Stimulated activated CD4-positive, alpha-beta T cell treated with anti-CD3 and anti-CD28 coated beads, Interleukin-4, amount 100 ng/mL, for 4 hours (primary cell): ENCODE measurements around the gene STX8.

Source experiments
- DNase-seq, 2 experiments: peaks; one replicate each; pipeline ENCODE4 v3.0.0-alpha.2; 2020

The STX8 gene

GRCh38 chr17:9219631-9220397, 355.8 kb downstream of the STX8 start:
- no peak for DNase-seq

GRCh38 chr17:9218911-9219310, 356.7 kb downstream of the STX8 start:
- DNase-seq: no peak

DNA sequence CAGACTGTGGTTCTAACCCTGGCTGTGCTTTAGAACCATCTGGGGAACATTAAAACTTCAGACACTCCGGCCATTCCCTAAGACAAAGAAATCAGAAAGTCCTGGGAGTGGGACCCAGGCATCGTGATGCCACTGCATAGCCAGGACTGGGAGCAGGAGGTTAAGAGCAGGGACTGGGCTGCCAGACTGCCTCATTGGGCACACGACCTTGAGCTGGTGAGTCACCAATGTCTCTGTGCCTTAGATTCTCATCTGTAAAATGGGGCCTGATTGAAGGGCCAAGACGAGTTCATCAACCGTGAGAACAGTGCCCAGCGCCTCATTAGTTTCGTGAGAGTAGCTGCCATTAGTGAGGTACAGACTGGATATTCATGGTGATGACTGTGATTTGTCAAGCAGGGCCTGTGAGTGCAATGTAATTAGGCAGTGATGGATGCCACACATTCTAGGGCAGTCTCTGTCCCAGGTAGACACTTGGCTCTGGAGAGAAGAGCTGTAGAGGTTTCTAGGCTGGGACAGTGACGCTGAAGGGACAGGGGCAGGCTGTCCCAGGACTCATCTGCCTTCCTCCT, 357.5 kb downstream of the STX8 start:
- DNase-seq: no peak

GRCh38 chr17:9217151-9218056, 358.2 kb downstream of the STX8 start:
- DNase-seq: no peak

- DNase-seq: no peak
These were observed 360.2 kb downstream of the STX8 start for GRCh38 chr17:9215465-9215864.

DNA sequence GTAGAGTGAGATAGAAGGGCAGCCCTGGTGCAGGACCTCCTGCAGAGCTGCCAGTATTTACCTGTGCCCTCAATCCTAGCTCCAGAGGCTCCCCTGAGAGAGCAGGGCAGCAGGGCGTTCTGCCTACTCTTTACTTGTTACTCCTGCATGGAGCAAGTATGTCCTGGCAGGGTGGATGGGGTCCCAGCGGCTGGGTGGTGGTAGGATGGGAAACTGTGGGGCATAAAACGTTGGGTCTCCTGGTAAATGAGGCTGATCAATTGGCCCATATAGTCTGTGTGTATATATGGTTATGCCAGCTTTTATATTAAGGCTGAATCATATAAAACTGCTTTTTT, 362.3 kb downstream of the STX8 start:
- DNase-seq: no peak

DNA sequence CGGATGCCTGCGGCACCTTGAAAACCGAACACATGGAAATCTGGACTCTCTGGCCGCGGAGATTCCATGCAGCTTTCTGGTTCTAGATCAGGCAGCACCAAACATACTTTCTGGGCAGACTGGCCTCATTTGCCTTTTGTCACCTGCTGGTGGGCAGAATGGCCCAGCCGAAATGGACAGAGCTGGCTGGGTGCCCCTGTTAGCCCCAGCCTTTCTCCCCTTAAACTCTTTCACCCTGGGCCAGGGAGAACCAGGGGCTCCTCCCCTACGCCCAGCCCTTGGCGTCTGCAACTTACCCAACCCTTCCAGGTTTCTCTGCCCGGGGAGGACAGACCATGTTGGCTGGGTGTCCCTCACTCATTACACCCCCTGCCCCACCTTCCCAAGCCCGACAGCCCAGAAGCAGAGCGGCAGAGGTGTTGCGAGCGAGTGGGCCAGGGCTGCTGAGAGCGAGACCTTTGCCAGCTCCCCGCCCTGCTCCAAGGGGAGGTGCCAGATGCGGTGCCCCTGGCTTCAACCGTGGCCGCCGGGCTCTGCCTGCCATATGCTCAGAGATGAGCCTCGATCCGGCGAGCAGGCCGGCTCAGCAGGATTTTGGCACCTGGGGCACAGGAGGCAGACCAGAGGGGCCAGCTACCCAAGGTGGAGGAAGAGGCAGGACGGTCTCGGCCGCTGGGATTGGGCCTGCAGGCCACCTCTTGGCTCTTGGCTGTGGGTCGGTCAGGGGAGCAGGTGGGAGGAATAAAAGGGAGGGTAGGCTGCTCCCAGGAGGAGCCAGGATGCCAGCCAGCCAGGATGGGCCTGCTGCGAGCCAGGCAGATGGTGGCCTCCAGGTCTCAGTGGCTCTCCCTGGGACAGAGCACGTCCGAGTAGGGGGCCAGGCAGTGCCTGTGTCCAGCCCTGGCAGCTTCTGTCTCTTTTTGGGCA, 363.0 kb downstream of the STX8 start:
- DNase-seq: no peak

- DNase-seq: no peak
These were observed 364.4 kb downstream of the STX8 start for GRCh38 chr17:9211133-9211765.

DNA sequence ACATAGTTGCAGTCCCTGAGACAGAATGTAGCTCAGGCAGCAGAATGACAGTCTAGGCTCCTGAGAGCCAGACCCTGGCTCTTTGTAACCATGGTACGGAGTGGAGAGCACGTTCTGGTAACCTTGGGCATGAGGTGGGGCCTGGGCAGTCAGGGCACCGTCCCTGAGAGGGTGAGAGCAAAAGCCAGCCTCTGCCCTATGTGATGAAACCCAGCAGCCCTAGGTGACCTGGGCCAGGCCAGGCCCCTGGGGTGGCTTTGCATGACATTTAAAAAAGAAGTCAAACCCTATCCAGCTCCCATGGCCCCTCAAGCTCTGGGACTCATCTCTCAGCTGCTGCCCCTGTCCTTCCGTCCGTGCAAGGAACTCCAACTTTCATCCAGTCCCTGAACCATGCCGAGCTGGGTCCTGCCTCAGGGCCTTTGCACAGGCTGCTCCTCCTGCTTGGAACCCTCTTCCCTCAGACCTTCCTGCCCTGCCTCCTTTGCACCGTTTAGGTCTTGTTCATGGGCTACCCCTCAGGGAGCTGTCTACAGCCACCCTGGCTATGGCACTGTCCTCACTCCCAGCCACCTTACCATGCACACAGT, 365.7 kb downstream of the STX8 start:
- DNase-seq: no peak

- DNase-seq: no peak
These were observed 366.3 kb downstream of the STX8 start for GRCh38 chr17:9209347-9209746.

- no peak for DNase-seq
These were observed 367.1 kb downstream of the STX8 start for GRCh38 chr17:9208381-9209105.

GRCh38 chr17:9206741-9207332, 368.8 kb downstream of the STX8 start:
- DNase-seq: no peak

GRCh38 chr17:9206410-9206703, 369.3 kb downstream of the STX8 start:
- no peak for DNase-seq

- DNase-seq: no peak
These were observed 369.9 kb downstream of the STX8 start for GRCh38 chr17:9205520-9206409.

GRCh38 chr17:9204637-9205329, 370.8 kb downstream of the STX8 start:
- no peak for DNase-seq

DNA sequence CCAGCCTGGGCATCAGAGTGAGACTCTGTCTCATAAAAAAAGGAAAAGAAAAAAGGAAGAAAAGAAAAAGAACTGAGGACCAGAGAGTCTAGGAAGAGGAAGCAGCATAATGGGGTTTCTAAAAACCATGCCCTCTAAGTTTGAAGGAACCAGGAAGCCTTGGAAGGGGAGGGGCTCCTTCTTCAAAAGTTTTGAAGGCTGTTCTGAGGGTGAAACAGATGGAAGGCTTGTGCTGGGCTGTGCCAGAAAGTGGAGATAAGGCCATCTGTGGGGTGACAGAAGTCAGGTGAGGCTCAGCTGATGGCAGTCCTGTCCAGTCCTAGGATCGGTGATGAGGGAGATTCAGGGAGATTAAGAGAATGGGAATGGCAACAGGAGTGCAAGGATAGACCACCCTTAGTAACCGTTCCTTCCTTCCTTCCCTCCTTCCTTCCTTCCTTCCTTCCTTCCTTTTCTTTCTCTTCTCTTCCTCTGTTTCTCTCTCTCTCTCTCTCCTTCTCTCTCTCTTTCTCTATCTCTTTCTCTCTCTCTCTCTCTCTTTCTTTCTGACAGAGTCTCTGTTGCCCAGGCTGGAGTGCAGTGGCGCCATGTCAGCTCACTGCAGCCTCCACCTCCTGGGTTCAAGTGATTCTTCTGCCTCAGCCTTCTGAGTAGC, 371.7 kb downstream of the STX8 start:
- no peak for DNase-seq

DNA sequence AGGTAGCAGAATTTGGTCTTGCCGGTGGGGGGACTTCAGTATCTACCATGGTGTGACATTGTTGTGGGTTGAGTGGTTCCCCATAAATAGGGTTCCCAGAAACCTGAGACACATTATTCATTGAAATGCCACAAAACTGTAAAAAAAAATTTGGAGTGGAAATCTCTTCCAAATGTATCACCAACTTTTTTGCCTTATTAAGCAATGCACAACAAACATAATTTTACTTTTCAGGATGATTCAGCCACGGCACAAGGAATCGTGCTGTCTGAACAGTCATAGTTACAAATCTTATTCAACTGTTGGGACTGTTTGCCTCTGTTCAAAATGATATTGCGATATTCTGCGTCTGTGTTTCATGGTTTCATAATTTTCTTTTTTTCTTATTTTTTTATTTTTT, 373.1 kb downstream of the STX8 start:
- DNase-seq: no peak

DNA sequence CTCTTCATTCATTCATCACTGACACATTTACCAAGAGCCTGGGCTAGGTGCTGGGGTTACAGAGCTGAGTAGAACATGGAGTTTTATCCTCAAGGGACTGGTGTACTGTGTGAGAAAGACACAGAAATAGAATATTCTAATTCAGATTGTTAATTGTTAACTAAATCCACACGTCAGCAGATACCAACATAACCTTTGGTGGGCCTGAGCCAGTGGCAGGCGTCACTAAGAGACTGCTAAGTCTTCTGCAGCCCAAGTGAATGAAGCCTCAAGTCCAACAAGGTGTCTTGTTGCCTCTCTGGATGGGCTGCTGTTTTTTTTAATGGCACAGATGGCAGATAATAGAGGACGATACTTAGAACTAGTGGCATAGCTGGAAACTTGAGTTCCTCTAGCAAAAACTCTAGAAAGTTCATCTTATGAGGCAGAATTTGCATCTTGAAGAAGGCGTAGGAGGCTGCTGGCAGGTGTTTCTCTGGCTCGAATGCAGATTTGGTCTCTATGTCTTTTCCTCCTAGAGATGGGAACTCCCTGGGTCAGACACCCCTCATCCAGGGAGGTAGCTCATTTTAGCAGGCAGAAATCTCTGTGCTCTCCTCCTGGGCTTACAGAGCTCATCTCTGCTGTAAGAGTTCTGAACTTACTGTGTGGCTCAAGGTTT, 374.8 kb downstream of the STX8 start:
- no peak for DNase-seq
